HUES6 (cell line): Measurements from ENCODE around the gene GOLGA6L10.
"Not testable (repeated sequence)": the region's sequence is repeated elsewhere in the genome, so short reads cannot be mapped to it uniquely, and the experiment has no call there.

Experiments used
- H3K27ac ChIP-seq: 2 replicates; pipeline ENCODE4 v1.7.0; 2013; ENCODE audit warnings: low read depth, mild to moderate bottlenecking, low read length, inconsistent platforms
- H3K27me3 ChIP-seq: 2 replicates; pipeline ENCODE4 v1.6.1; 2013; ENCODE audit warnings: low read length; ENCODE audit not compliant: control insufficient read depth, insufficient read depth
- H3K36me3 ChIP-seq: 2 replicates; pipeline ENCODE4 v1.6.1; 2013; ENCODE audit warnings: low read length; ENCODE audit not compliant: control insufficient read depth, insufficient read depth
- H3K4me1 ChIP-seq: 2 replicates; pipeline ENCODE4 v1.6.1; 2013; ENCODE audit warnings: low read length; ENCODE audit not compliant: control insufficient read depth, insufficient read depth
- H3K4me3 ChIP-seq: 2 replicates; pipeline ENCODE4 v1.5.1; 2013; ENCODE audit warnings: low read depth, low read length
- H3K9ac ChIP-seq: one replicate; pipeline ENCODE4 v1.6.1; 2013; ENCODE audit warnings: mild to moderate bottlenecking, low read length
- H3K9me3 ChIP-seq: 2 replicates; pipeline ENCODE4 v1.6.1; 2013; ENCODE audit warnings: low read depth, low read length; ENCODE audit not compliant: control insufficient read depth, insufficient read depth

The GOLGA6L10 gene, protein sequence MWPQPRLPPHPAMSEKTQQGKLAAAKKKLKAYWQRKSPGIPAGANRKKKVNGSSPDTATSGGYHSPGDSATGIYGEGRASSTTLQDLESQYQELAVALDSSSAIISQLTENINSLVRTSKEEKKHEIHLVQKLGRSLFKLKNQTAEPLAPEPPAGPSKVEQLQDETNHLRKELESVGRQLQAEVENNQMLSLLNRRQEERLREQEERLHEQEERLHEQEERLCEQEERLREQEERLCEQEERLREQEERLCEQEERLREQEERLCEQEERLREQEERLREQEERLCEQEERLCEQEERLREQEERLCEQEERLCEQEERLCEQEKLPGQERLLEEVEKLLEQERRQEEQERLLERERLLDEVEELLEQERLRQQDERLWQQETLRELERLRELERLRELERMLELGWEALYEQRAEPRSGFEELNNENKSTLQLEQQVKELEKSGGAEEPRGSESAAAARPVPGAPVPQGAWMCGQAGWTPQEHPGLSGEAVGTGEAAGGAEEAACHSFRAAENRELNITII

DNA sequence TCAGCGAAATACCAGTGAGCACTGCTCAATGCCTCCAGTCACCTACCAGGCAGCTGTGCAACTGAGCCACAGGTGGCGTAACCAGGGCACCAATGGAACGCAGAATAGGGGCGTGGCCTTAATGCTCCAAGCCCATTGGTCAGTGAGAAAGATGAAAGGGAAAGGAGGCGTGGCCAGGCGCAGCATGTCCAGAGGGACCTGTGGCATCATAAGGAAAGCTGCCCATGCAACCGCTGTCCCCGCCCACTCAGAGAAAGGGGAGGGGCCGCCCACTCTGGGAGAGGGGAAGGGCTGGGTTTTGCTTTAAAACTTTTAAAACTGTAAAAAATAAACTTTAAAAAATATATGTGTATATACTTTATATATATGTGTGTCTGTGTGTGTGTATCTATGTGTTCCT, at the start of gene GOLGA6L10:
TSS of gene GOLGA6L10 (minus strand) at position 101 of the 400 bp plus-strand sequence. CDS start at position 1, 100 bp downstream.
- not testable (repeated sequence) for H3K27me3 ChIP-seq, H3K27ac ChIP-seq, H3K4me1 ChIP-seq, H3K9ac ChIP-seq, H3K9me3 ChIP-seq, H3K36me3 ChIP-seq, H3K4me3 ChIP-seq

DNA sequence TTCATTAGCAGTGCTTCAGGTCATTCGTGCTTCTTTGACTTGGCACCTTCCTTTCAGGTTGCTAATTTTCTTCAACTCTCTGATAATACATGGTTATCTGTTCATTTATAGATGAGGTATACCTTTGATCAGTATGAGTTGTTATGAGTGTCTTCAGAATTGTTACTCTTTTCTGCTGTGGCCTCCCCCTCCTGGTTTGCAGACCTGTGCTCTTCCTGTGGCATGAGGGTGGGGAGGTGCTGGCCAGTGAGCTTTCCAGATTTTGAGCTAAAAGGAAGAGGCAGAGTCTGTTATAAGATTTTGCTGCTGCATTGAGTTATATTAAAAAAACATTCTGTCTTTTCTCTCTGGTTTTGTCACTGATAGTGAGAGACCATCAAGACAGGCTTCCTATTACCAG, 49.5 kb upstream of the GOLGA6L10 start:
- H3K27ac ChIP-seq = no peak overlapping the region
- peaks cover 6% of the 10 kb centered on the region; the same call in 1 of the 2 replicates for H3K9me3 ChIP-seq
- H3K4me1 ChIP-seq = peaks cover 11% of the 10 kb centered on the region
- no peaks in the 10 kb centered on the region for H3K27me3 ChIP-seq
- H3K9ac ChIP-seq = no peak overlapping the region
- H3K36me3 ChIP-seq = no peaks in the 10 kb centered on the region
- no peak overlapping the region for H3K4me3 ChIP-seq

DNA sequence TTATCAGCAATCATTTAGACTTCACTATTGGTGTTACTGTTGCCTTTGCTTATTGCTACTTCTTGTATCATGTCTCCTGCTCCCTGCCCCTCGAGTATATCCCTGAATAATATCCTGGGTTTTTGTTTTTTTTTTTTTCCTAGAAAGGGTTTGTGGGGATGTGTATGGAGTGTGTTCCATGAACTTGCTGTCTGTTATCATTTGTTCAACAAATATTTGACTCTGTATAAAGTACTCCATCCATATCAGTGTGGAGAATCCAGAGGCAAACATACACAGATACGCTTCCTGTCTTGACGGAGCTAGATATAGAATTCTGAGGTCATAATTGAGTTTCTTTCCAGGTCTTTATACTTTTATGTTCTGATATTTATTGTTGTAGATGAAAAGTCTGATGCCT, 48.5 kb upstream of the GOLGA6L10 start:
- Histone ChIP-seq H3K9me3 (peaks cover 6% of the 10 kb centered on the region; the same call in 1 of the 2 replicates), H3K27ac (no peak overlapping the region), H3K4me3 (no peak overlapping the region), H3K4me1 (peaks cover 11% of the 10 kb centered on the region), H3K27me3 (no peaks in the 10 kb centered on the region), H3K9ac (no peak overlapping the region), H3K36me3 (no peaks in the 10 kb centered on the region)

DNA sequence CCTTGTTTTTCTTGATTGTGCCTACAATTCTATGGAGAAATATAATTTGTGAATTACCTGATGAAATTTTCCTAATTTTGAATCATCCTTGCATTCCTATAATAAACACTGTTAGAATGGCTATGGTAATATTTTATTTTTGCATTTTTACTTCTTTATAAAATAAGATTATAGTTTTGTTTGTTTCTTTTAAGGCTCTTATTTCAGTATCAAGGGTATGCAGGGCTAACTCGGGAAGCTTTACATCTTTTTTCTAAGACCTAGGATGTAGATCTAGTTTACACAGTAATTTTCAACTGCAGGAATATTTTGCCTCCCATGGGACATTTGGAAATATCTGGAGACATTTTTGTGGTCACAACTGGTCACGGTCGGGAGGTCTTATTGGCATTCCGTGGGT, 46.5 kb upstream of the GOLGA6L10 start:
- not testable (repeated sequence) for H3K9me3 ChIP-seq, H3K9ac ChIP-seq, H3K27ac ChIP-seq

DNA sequence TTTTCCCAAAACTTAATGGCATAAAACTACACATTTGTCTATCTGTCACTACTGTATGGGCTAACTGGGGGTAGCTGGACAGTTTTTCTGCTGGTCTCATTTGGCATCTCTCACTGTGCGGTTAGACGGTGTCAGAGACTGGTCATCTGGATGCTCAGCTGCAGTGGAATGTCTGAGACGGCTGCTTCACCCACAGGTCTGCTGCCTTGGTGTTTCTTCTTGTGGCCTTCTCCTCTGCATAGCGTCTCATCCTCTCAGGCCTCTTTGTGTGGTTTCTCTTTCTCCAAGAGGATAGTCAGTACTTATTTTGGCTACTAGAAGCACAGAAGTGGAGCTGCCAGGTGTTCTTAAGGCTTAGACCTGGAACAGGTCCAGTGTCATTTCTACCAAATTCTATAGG, 44.4 kb upstream of the GOLGA6L10 start:
- Histone ChIP-seq H3K4me3 (no peak overlapping the region), H3K27me3 (no peaks in the 10 kb centered on the region), H3K27ac (no peak overlapping the region), H3K4me1 (peaks cover 1% of the 10 kb centered on the region; the same call in 1 of the 2 replicates), H3K9me3 (peaks cover 6% of the 10 kb centered on the region; the same call in 1 of the 2 replicates), H3K9ac (no peak overlapping the region), H3K36me3 (no peaks in the 10 kb centered on the region)

More for the DNA sequence above, 46.5 kb upstream of the GOLGA6L10 start:
- H3K4me1 ChIP-seq = peaks cover 11% of the 10 kb centered on the region
- not testable (repeated sequence) for H3K4me3 ChIP-seq, H3K27me3 ChIP-seq, H3K36me3 ChIP-seq

DNA sequence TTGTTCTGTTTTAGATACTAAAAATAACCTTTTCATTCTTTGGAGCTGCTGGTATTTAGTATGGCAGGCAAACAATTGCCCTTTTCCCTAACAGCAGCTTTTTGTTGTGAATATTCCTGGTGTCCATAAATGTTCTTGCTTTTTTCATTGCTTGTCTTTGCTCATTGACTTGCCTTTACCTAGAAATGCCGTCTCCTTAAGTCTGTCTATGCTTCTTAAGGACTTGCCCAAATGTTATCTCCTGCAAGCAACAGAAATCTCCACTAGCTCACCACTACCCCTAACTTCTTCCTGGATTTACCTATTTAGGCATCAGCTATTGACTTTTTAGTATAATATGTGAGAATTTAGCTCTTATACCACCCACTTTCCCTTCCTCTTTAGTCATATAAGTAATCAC, 42.8 kb upstream of the GOLGA6L10 start:
- not testable (repeated sequence) for H3K4me1 ChIP-seq, H3K4me3 ChIP-seq, H3K9me3 ChIP-seq, H3K27me3 ChIP-seq, H3K9ac ChIP-seq, H3K36me3 ChIP-seq, H3K27ac ChIP-seq

DNA sequence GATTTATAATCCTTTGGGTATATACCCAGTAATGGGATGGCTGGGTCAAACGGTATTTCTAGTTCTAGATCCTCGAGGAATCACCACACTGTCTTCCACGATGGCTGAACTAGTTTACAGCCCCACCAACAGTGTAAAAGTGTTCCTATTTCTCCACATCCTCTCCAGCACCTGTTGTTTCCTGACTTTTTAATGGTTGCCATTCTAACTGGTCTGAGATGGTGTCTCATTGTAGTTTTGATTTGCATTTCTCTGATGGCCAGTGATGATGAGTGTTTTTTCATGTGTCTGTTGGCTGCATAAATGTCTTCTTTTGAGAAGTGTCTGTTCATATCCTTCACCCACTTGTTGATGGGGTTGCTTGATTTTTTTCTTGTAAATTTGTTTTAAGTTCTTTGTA, 40.9 kb upstream of the GOLGA6L10 start:
- not testable (repeated sequence) for H3K9me3 ChIP-seq, H3K9ac ChIP-seq, H3K4me1 ChIP-seq, H3K27ac ChIP-seq, H3K27me3 ChIP-seq, H3K4me3 ChIP-seq, H3K36me3 ChIP-seq

DNA sequence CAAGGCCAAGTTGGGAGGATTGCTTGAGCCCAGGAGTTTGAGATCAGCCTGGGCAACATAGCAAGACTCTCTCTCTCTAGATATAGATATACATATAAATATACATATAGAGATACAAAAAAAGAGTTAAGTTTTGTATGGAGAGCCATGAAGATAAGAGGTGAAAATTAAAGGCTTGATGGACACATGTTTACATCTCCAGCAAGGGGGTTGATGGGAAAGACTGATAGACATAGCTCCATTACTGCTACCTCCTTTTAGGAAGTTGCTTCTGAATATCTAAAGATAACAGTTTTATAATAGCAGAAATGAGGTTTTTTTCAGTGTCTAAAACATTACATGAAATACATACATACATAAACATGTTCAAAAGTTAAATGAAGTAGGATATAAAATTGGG, 37.9 kb upstream of the GOLGA6L10 start:
- H3K27me3 ChIP-seq, H3K9me3 ChIP-seq, H3K36me3 ChIP-seq, H3K27ac ChIP-seq, H3K4me3 ChIP-seq, H3K9ac ChIP-seq, H3K4me1 ChIP-seq: not testable (repeated sequence)

DNA sequence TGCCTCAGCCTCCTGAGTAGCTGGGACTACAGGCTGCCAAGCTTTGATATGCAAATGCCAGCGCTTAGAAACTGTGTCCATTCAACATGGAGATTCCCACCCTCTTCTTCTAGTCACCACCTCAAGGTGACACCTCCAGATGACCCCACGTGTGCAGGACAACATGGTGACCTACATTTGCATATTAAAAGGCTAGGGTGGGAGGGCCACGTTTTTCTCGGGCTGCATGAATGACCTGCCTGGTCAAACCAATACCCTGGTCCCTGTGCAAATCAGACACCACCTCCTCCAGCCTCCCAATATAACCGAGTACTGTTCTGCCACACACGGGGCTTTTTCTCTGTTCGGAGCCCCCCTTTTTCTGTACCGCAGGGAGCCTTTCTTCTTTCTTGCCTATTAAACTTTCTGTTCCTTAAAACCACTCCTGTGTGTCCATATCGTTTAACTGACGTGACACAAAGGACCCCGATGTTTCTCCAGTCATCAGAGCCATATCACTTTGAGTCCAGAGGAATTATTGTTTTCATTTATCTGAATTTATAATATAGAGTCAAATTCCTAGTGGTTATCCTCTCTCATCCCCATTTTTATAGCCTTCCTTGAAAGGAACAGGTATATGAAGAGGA, 32.2 kb upstream of the GOLGA6L10 start:
- H3K9ac ChIP-seq, H3K4me3 ChIP-seq, H3K9me3 ChIP-seq, H3K27me3 ChIP-seq, H3K36me3 ChIP-seq, H3K27ac ChIP-seq: not testable (repeated sequence)
- peaks cover 14% of the 10 kb centered on the region for H3K4me1 ChIP-seq

DNA sequence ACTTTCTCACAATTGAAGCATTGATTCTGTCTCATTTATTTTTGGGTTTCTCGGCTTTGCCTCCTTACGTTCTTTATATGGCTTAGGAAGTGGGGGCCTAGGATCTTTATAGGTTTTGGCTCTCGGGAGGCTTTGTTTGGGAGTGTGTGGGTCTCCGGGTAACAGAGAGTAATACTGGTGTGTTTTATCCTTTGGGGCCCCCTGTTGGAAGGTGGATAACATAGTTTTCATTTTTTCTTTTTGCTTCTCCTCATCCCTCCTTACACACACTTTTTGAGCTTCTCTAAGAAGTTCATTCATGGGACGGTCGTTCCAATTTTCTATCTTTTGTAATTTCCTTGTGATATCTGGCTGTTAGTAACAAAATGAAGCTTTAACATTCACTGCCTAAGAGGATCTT, 30.3 kb upstream of the GOLGA6L10 start:
- H3K4me3 ChIP-seq, H3K27me3 ChIP-seq, H3K9me3 ChIP-seq, H3K9ac ChIP-seq, H3K36me3 ChIP-seq, H3K27ac ChIP-seq: not testable (repeated sequence)
- peaks cover 14% of the 10 kb centered on the region for H3K4me1 ChIP-seq

DNA sequence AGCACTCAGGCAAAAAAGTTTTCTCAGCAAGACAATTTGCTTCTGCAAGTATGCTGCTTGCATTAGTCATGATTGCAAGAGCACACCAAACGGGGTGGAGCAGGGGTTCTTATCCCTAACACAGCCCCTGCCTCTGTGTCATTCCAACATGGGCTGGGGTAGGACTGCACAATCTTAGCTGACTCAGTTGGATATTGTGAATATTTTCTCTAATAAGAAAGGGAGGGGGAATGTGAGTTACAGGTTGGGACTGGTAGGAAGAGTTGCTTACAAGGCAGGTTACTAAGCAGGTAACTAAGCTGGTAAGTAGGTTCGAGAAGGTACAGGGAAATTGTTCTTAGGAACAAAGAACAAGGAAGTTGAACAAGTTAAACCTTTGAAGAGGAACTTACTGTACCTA, 24.4 kb upstream of the GOLGA6L10 start:
- not testable (repeated sequence) for H3K9me3 ChIP-seq, H3K27me3 ChIP-seq, H3K4me3 ChIP-seq, H3K4me1 ChIP-seq, H3K27ac ChIP-seq, H3K9ac ChIP-seq, H3K36me3 ChIP-seq
